MCF 10A (cell line): Measurements from ENCODE around the gene RAMP1. TPM values are rescaled to one million over a fixed set of nuclear protein-coding genes. Genes with fewer than 3 reads are reported as not detected.

ENCODE experiments used
- BruUV-seq: library from RNA; stranded (reverse); fragments of 400-500 nt; replicated peaks from 2 replicates; lab custom pipeline; 2021; lab: Mats Ljungman, UMichigan
- CTCF ChIA-PET: fragments of 300-600 bp; sonication (Branson Sonifier 250); formaldehyde crosslinking; extraction: SDS; loops from one replicate; lab custom pipeline; 2021; ENCODE audit warnings: antibody characterized with exemption, inconsistent platforms; lab: Yijun Ruan, JAX
- POLR2A ChIA-PET: fragments of 300-600, 350-650 bp; sonication (Branson Sonifier 250); formaldehyde crosslinking; extraction: SDS; loops from one replicate; lab custom pipeline; 2020; ENCODE audit warnings: antibody characterized with exemption, inconsistent platforms; lab: Yijun Ruan, JAX
- DNase-seq: peaks from one replicate; pipeline ENCODE4 v3.0.0-alpha.2; 2018; ENCODE audit not compliant: unreplicated experiment
- H3K27ac Mint-ChIP-seq: one replicate; pipeline ENCODE4 v1.8.0; 2022; ENCODE audit warnings: mild to moderate bottlenecking, low read depth, mixed read lengths; ENCODE audit not compliant: unreplicated experiment
- H3K27me3 Mint-ChIP-seq: one replicate; pipeline ENCODE4 v1.8.0; 2022; ENCODE audit warnings: mixed read lengths; ENCODE audit not compliant: insufficient read depth, unreplicated experiment
- H3K36me3 Mint-ChIP-seq: one replicate; pipeline ENCODE4 v1.8.0; 2022; ENCODE audit warnings: mild to moderate bottlenecking, moderate library complexity, mixed read lengths; ENCODE audit not compliant: insufficient read depth, unreplicated experiment
- H3K4me1 Mint-ChIP-seq: one replicate; pipeline ENCODE4 v1.8.0; 2022; ENCODE audit warnings: mixed read lengths; ENCODE audit not compliant: insufficient read depth, unreplicated experiment
- H3K4me3 Mint-ChIP-seq: one replicate; pipeline ENCODE4 v1.8.0; 2022; ENCODE audit warnings: mild to moderate bottlenecking, moderate library complexity, mixed read lengths; ENCODE audit not compliant: unreplicated experiment
- H3K9me3 Mint-ChIP-seq: one replicate; pipeline ENCODE4 v1.8.0; 2022; ENCODE audit warnings: mixed read lengths; ENCODE audit not compliant: unreplicated experiment
- intact Hi-C: fragments of 100-400 bp; cut with micrococcal nuclease; formaldehyde crosslinking; loops from 2 replicates; pipeline ENCODE4 v1.14.1; 2022
- total RNA-seq: library from RNA; stranded (reverse); gene quantifications from 2 replicates; pipeline ENCODE4 v1.2.3, GENCODE V29; 2022
- TF ChIP-seq, protein P1 (sequence below): fragments of 200-600 bp; IDR thresholded peaks from one replicate; pipeline ENCODE4 v1.8.0; 2022; ENCODE audit warnings: antibody characterized with exemption, mild to moderate bottlenecking; ENCODE audit not compliant: unreplicated experiment

RAMP1 gene
- total RNA-seq, 1 experiment from 2014 or later = 11.2 TPM

- no peaks in the 10 kb centered on the region for H3K27me3 Mint-ChIP-seq
- H3K9me3 Mint-ChIP-seq = no peaks in the 10 kb centered on the region
- POLR2A ChIA-PET = interaction anchor here (1.0 to 1.6 kb wide), 4 partner anchors 13 to 389 kb away, joined by 3 to 6 read pairs (median 5); no protein-coding TSS in a partner anchor
- CTCF ChIA-PET = interaction anchor here (0.7 kb wide), 1 partner anchor 439 kb away, joined by 3 read pairs; no protein-coding TSS in a partner anchor
- no peak for DNase-seq
- H3K36me3 Mint-ChIP-seq = no peaks in the 10 kb centered on the region
- intact Hi-C loops = no loop called here
- BruUV-seq = TSS peak; percentile 16
- H3K27ac Mint-ChIP-seq = no peak overlapping the region
- H3K4me1 Mint-ChIP-seq = peaks cover 21% of the 10 kb centered on the region
- TF ChIP-seq, protein P1, sequence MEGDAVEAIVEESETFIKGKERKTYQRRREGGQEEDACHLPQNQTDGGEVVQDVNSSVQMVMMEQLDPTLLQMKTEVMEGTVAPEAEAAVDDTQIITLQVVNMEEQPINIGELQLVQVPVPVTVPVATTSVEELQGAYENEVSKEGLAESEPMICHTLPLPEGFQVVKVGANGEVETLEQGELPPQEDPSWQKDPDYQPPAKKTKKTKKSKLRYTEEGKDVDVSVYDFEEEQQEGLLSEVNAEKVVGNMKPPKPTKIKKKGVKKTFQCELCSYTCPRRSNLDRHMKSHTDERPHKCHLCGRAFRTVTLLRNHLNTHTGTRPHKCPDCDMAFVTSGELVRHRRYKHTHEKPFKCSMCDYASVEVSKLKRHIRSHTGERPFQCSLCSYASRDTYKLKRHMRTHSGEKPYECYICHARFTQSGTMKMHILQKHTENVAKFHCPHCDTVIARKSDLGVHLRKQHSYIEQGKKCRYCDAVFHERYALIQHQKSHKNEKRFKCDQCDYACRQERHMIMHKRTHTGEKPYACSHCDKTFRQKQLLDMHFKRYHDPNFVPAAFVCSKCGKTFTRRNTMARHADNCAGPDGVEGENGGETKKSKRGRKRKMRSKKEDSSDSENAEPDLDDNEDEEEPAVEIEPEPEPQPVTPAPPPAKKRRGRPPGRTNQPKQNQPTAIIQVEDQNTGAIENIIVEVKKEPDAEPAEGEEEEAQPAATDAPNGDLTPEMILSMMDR = no peak
- H3K4me3 Mint-ChIP-seq = peak overlapping the region; percentile 43
These were observed 981 bp downstream of the RAMP1 start for GRCh38 chr2:237860273-237860935.

DNA sequence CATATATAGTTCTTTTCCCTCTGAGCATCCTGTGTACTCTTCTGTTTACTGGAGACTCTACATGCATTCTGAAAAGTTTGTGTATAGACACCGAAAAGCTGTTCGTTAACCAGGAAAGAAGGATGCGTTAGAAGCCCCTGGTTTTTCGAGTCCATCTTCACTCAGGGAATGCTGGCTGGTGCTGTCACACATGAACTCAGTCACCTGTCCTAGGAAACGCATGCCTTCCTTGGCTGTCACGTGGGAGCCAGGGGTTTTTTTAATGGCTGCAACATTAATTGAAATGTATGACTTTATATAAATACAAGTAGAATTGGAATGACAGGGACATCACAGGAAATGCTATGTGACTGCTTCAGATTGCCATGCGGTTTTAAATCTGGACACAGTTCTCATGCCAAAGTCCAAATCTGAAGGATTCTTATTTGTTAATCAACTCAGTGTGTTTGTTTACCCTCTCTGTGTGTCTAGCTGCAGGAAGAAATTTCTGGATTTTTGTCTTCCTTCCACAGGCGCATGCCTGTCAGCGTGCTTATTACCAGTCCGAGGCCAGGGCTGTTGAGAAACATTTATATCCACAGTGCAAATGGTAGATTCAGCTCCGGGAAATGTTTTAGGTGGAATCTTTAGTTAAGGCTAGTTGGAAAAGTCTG is 2.6 kb downstream of the RAMP1 start:
- Mint-ChIP-seq H3K9me3 (no peaks in the 10 kb centered on the region), H3K27ac (no peak overlapping the region), H3K36me3 (no peaks in the 10 kb centered on the region), H3K4me3 (no peak overlapping the region), H3K27me3 (no peaks in the 10 kb centered on the region), H3K4me1 (peaks cover 32% of the 10 kb centered on the region)
- BruUV-seq = no TSS peak
- ChIA-PET POLR2A (interaction anchor here (1.6 kb wide), 1 partner anchor 103 kb away, joined by 6 read pairs; no protein-coding TSS in a partner anchor), CTCF (no interaction called here)
- no peak for DNase-seq
- TF ChIP-seq, protein P1 = no peak
- intact Hi-C loops = no loop called here

DNA sequence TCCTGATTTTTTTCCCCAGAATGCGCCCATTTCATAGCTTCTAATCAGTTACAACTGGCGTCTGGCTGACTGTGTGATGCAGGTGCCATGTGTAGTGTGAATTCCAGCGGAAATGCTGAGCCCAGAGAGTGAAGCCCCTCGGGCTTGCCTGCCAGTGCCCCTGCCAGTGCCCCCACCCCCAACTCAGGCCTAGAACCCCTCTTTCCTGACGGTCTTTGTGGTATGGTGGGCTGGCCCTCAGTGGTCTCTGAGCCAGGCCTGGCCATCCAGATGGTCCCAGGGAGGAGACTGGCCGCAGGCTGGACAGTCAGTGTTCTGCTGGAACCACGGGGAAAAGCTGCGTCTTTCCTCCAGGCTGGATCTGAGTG is 3.1 kb downstream of the RAMP1 start:
- TF ChIP-seq, protein P1 = no peak
- H3K27ac Mint-ChIP-seq = no peak overlapping the region
- CTCF ChIA-PET = interaction anchor here (0.7 to 0.9 kb wide), 3 partner anchors 13 to 377 kb away, joined by 3 to 5 read pairs (median 3); no protein-coding TSS in a partner anchor
- no peak overlapping the region for H3K4me3 Mint-ChIP-seq
- H3K36me3 Mint-ChIP-seq = no peaks in the 10 kb centered on the region
- H3K4me1 Mint-ChIP-seq = peaks cover 32% of the 10 kb centered on the region
- intact Hi-C loops = no loop called here
- no peak for DNase-seq
- no peaks in the 10 kb centered on the region for H3K9me3 Mint-ChIP-seq
- POLR2A ChIA-PET = no interaction called here
- BruUV-seq = no TSS peak
- no peaks in the 10 kb centered on the region for H3K27me3 Mint-ChIP-seq

DNA sequence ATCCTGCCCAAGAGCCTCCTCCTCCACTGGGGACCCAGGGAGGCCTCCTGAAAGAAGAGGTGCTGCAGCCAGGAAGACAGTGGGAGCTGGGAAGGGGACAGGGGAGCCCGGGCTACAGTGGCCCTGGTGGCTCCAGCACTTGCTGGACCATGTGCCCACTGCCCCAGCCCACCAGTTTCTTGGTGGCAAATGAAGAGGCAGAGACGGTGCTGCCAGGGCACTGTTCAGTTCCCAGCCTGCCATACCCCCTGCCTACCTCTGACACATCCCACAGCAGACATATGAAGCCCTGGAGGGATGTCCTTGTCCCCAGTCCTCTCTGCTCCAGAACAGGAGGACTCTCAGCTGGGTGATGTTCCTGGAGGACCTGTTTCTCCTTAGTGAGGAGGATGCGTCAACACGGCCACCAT is 3.7 kb downstream of the RAMP1 start:
- TF ChIP-seq, protein P1 = no peak
- ChIA-PET CTCF (interaction anchor here (0.7 to 0.9 kb wide), 3 partner anchors 13 to 376 kb away, joined by 3 to 5 read pairs (median 3); no protein-coding TSS in a partner anchor), POLR2A (interaction anchor here (1.8 kb wide), 1 partner anchor 11 kb away, joined by 5 read pairs; no protein-coding TSS in a partner anchor)
- no peak overlapping the region for H3K27ac Mint-ChIP-seq
- H3K36me3 Mint-ChIP-seq = no peaks in the 10 kb centered on the region
- no TSS peak for BruUV-seq
- no peaks in the 10 kb centered on the region for H3K27me3 Mint-ChIP-seq
- no peak overlapping the region for H3K4me3 Mint-ChIP-seq
- intact Hi-C loops = no loop called here
- H3K9me3 Mint-ChIP-seq = no peaks in the 10 kb centered on the region
- no peak for DNase-seq
- peaks cover 32% of the 10 kb centered on the region for H3K4me1 Mint-ChIP-seq
